Hepatocyte (in vitro differentiated cells): ENCODE results near the gene NABP2. TPM values are rescaled to one million over a fixed set of nuclear protein-coding genes. Genes with fewer than 3 reads are reported as not detected.
A peak's percentile ranks its signal among the peaks of the same experiment; 100 is the strongest.
"Not testable (repeated sequence)": the region's sequence is repeated elsewhere in the genome, so short reads cannot be mapped to it uniquely, and the experiment has no call there.

ENCODE experiments used
- DNase-seq: peaks from one replicate; pipeline ENCODE4 v3.0.0-alpha.2; 2016; ENCODE audit warnings: low spot score
- H2AFZ ChIP-seq: fragments of 200-600 bp; sonication (generic); 2 replicates; pipeline ENCODE4 v1.6.0; 2016; ENCODE audit warnings: antibody characterized with exemption, mild to moderate bottlenecking
- H3K27ac ChIP-seq: fragments of 200-600 bp; sonication (generic); 2 replicates; pipeline ENCODE4 v1.5.1; 2016; ENCODE audit warnings: mild to moderate bottlenecking
- H3K27me3 ChIP-seq: fragments of 200-600 bp; sonication (generic); 2 replicates; pipeline ENCODE4 v1.6.1; 2016
- H3K36me3 ChIP-seq: fragments of 200-600 bp; sonication (generic); replicated peaks from 2 replicates; pipeline ENCODE4 v1.5.1; 2016; ENCODE audit warnings: low read depth; ENCODE audit not compliant: insufficient read depth
- H3K4me1 ChIP-seq: fragments of 200-600 bp; sonication (generic); 2 replicates; pipeline ENCODE4 v1.5.1; 2016; ENCODE audit warnings: mild to moderate bottlenecking, moderate library complexity; ENCODE audit not compliant: insufficient read depth
- H3K4me2 ChIP-seq: fragments of 200-600 bp; sonication (generic); 2 replicates; pipeline ENCODE4 v1.6.0; 2016
- H3K4me3 ChIP-seq: fragments of 200-600 bp; sonication (generic); 2 replicates; pipeline ENCODE4 v1.5.1; 2016; ENCODE audit warnings: mild to moderate bottlenecking
- H3K79me2 ChIP-seq: fragments of 200-600 bp; sonication (generic); 2 replicates; pipeline ENCODE4 v1.6.0; 2017; ENCODE audit warnings: mild to moderate bottlenecking
- H3K9me2 ChIP-seq: fragments of 200-600 bp; sonication (generic); replicated peaks from 2 replicates; pipeline ENCODE4 v1.6.0; 2017; ENCODE audit warnings: mild to moderate bottlenecking; ENCODE audit not compliant: insufficient read depth
- H3K9me3 ChIP-seq: fragments of 200-600 bp; sonication (generic); 2 replicates; pipeline ENCODE4 v1.5.1; 2016; ENCODE audit warnings: low read depth, mild to moderate bottlenecking
- H4K20me1 ChIP-seq: fragments of 200-600 bp; sonication (generic); 2 replicates; pipeline ENCODE4 v1.6.0; 2016; ENCODE audit warnings: mild to moderate bottlenecking; ENCODE audit not compliant: insufficient read depth, poor library complexity, severe bottlenecking
- EZH2 ChIP-seq: fragments of 200-600 bp; sonication (generic); IDR thresholded peaks from 2 replicates; pipeline ENCODE4 v1.6.1; 2016; ENCODE audit warnings: antibody characterized with exemption, mild to moderate bottlenecking, borderline replicate concordance
- EZH2phosphoT487 ChIP-seq: fragments of 200-600 bp; sonication (generic); IDR thresholded peaks from one replicate; pipeline ENCODE4 v1.6.1; 2018; ENCODE audit warnings: antibody characterized with exemption, mild to moderate bottlenecking, low read depth, moderate library complexity; ENCODE audit not compliant: unreplicated experiment, severe bottlenecking
- WGBS: methylation state at CpG from one replicate; pipeline ENCODE4 v1.1.6; 2016; ENCODE audit warnings: low lambda C conversion rate; ENCODE audit errors: missing lambda C conversion rate; 5-methylcytosine and 5-hydroxymethylcytosine counted together
- polyA plus RNA-seq: library from polyadenylated mRNA; unstranded; fragments of >200 nt; fragmentation: Nextera tagmentation; extraction: Ambion mirVana; gene quantifications from 2 replicates; pipeline ENCODE4 v1.2.1, GENCODE V29; 2016
- total RNA-seq: library from RNA; depleted of rRNA; stranded (reverse); fragments of >200 nt; gene quantifications from 2 replicates; pipeline ENCODE4 v1.2.3, GENCODE V29; 2014
- TF ChIP-seq, protein P1 (sequence below): fragments of 200-600 bp; sonication (generic); IDR thresholded peaks from 2 replicates; pipeline ENCODE4 v1.5.1; 2016; ENCODE audit warnings: antibody characterized with exemption, mild to moderate bottlenecking; ENCODE audit not compliant: poor library complexity

Gene NABP2
- total and polyA plus RNA-seq, 2 experiments from 2014 or later: 12.4 to 21.9 TPM

DNA sequence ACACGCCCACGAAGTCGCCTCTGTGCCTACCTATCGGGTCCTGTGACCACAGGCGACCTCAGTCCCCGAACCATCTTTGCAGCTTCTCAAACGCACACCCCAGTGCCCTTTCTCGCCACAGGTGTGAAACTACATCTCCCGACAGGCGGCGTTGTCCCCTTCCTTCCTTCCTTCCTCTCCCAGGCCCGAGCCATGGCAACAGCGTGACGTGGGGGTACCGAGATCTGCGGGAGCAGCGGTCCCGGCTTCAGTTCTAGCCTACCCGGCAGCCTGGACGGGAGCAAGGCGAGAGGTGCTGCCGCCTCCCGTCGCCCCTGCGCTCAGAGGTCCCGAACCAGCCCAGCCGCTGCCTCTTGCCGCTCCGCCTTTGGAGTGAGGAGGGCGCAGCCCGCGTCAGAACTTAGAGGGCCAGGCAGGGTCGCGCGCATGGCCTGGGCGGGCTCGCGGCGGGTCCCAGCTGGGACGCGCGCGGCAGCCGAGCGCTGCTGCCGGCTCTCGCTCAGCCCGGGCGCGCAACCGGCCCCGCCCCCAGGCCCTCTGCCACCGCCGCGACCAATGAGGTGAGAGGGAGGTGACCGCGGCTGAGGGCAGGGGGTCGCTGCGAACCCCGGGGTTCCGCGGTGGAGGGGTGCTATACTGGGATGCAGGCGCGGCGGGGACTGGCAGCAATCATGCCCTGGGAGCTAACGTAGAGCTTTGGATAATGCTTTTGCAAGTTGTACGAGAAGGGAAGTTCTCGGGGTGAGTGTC lies 42.7 kb downstream of the NABP2 start, which contains the start of gene COQ10A:
TSS of gene COQ10A (plus strand) at position 250 of the 750 bp plus-strand sequence. CDS start at position 427, 177 bp downstream.
- TF ChIP-seq, protein P1, sequence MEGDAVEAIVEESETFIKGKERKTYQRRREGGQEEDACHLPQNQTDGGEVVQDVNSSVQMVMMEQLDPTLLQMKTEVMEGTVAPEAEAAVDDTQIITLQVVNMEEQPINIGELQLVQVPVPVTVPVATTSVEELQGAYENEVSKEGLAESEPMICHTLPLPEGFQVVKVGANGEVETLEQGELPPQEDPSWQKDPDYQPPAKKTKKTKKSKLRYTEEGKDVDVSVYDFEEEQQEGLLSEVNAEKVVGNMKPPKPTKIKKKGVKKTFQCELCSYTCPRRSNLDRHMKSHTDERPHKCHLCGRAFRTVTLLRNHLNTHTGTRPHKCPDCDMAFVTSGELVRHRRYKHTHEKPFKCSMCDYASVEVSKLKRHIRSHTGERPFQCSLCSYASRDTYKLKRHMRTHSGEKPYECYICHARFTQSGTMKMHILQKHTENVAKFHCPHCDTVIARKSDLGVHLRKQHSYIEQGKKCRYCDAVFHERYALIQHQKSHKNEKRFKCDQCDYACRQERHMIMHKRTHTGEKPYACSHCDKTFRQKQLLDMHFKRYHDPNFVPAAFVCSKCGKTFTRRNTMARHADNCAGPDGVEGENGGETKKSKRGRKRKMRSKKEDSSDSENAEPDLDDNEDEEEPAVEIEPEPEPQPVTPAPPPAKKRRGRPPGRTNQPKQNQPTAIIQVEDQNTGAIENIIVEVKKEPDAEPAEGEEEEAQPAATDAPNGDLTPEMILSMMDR: peak; percentile 56
- TF ChIP-seq EZH2: no peak
- DNase-seq: peak; percentile 92
- peak within 1 kb of the TSS; percentile 98 for H2AFZ ChIP-seq

GRCh38 chr12:56267443-56268071 lies 43.4 kb downstream of the NABP2 start:
- no peaks in the 10 kb centered on the region for H3K79me2 ChIP-seq
- H2AFZ ChIP-seq: peak overlapping the region; percentile 98
- H3K36me3 ChIP-seq: no peaks in the 10 kb centered on the region
- H4K20me1 ChIP-seq: no peaks in the 10 kb centered on the region
- H3K9me2 ChIP-seq: no peaks in the 10 kb centered on the region
- H3K9me3 ChIP-seq: no peaks in the 10 kb centered on the region
- peak overlapping the region; percentile 91 for H3K4me2 ChIP-seq
- H3K27ac ChIP-seq: peak overlapping the region; percentile 99
- peak; percentile 37 for DNase-seq
- H3K4me1 ChIP-seq: peaks cover 5% of the 10 kb centered on the region
- WGBS: 27% methylated on average over 18 of the region's 21 CpGs
- TF ChIP-seq, protein P1: no peak
- TF ChIP-seq EZH2phosphoT487: no peak
- no peak for TF ChIP-seq EZH2
- peak overlapping the region; percentile 94 for H3K4me3 ChIP-seq
- no peaks in the 10 kb centered on the region for H3K27me3 ChIP-seq

More for the DNA sequence above, 42.7 kb downstream of the NABP2 start, which contains the start of gene COQ10A:
- H4K20me1 ChIP-seq: no peaks in the 10 kb centered on the region
- H3K36me3 ChIP-seq: no peaks in the 10 kb centered on the region
- H3K9me3 ChIP-seq: no peaks in the 10 kb centered on the region
- no peaks in the 10 kb centered on the region for H3K9me2 ChIP-seq
- H3K27me3 ChIP-seq: no peaks in the 10 kb centered on the region
- H3K27ac ChIP-seq: peak within 1 kb of the TSS; percentile 99
- no peaks in the 10 kb centered on the region for H3K79me2 ChIP-seq
- WGBS: under 1% methylated on average over 68 of the region's 68 CpGs
- H3K4me1 ChIP-seq: peaks cover 5% of the 10 kb centered on the region
- H3K4me3 ChIP-seq: peak within 1 kb of the TSS; percentile 94
- peak within 1 kb of the TSS; percentile 91 for H3K4me2 ChIP-seq

DNA sequence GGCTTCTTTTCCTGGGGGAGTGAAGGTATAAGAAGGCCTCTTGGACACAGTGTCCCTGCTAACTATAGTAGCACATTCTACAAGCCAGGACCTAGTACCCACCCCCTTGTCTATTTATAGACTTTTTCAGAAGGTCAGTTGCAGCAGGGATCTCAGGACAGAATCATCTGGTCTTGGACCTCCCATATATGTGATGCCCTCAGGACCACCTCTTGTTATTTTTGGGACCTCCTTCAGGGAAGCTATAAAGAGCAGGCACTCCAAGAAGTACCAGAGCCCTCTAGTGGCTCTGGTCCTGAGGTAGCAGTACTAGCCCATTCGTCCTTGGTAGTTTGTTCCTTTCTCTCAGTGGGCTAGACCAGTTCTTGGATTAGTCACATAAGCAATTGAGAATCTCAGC lies 46.9 kb downstream of the NABP2 start:
- Histone ChIP-seq H2AFZ (no peak overlapping the region), H3K4me2 (no peak overlapping the region), H3K4me1 (peaks cover 4% of the 10 kb centered on the region), H3K9me2 (no peaks in the 10 kb centered on the region), H4K20me1 (no peaks in the 10 kb centered on the region), H3K4me3 (no peak overlapping the region), H3K9me3 (no peaks in the 10 kb centered on the region), H3K27ac (no peak overlapping the region), H3K27me3 (no peaks in the 10 kb centered on the region), H3K36me3 (peaks cover 3% of the 10 kb centered on the region), H3K79me2 (no peaks in the 10 kb centered on the region)
- WGBS: 42% methylated on average over 1 of the region's 1 CpG
- TF ChIP-seq, protein P1: peak; percentile 46
- TF ChIP-seq EZH2: no peak
- TF ChIP-seq EZH2phosphoT487: no peak
- DNase-seq: peak; percentile 34

DNA sequence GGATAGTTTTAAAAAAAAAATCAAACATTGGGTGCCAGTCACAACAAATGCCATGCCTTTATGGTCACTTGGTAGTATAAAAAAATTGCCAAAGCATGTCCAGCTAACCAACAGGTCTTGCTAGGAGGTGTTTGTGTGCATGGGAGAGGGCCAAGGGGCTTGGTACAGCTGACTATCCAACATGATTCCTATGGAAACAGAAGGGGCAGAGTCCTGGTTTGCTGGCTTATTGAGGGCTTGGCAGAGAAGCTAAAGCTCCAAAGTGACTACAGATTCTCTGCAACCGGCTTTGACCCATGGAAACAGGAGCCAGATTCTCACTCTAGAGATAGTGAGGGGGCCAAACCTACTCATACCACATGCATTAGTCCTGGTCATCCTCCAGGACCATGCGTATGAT lies 48.3 kb downstream of the NABP2 start:
- not testable (repeated sequence) for H2AFZ ChIP-seq, H3K4me3 ChIP-seq, DNase-seq, H3K79me2 ChIP-seq, H3K4me2 ChIP-seq, H3K27me3 ChIP-seq, H3K9me3 ChIP-seq, H3K9me2 ChIP-seq, H3K4me1 ChIP-seq, H3K27ac ChIP-seq, H4K20me1 ChIP-seq, H3K36me3 ChIP-seq
- 96% methylated on average over 2 of the region's 2 CpGs for WGBS
